Uterus (tissue), 2 donors: Measurements from ENCODE around the gene LCN1.

ENCODE experiments used
- POLR2A ChIP-seq, 2 donors: fragments of 450-650 bp; IDR thresholded peaks; one replicate each; pipeline ENCODE4 v1.6.1; 2016; ENCODE audit warnings: antibody characterized with exemption in 2 of 2, mild to moderate bottlenecking in 1 of 2, moderate library complexity in 1 of 2
- TF ChIP-seq, protein P1 (sequence below), 4 experiments: fragments of 200-600 bp in 2 of 4; fragments of 450-650 bp in 2 of 4; sonication (generic) in 2 of 4; IDR thresholded peaks; one replicate each; pipeline ENCODE4 v1.5.1; 2016 to 2019; ENCODE audit warnings: antibody characterized with exemption in 4 of 4, mild to moderate bottlenecking in 2 of 4, moderate library complexity in 1 of 4

DNA sequence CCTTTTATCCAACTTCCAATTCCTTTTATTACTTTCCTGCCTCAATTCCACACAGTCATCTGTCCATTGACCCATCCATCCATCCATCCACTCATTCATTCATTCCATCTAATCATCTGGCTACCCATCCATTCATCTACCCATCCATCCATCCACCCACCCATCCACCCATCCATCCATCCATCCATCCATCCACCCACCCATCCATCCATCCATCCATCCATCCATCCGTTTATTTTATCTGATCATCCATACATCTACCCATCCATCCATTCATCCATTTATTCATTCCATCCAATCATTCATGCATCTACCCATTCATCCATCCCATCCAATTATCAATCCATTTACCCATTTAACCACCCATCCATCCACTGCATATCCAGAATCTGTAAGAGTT is 51.9 kb downstream of the LCN1 start:
- no peak for TF ChIP-seq POLR2A (IDR thresholded peaks at IDR 0.05)
- TF ChIP-seq, protein P1, sequence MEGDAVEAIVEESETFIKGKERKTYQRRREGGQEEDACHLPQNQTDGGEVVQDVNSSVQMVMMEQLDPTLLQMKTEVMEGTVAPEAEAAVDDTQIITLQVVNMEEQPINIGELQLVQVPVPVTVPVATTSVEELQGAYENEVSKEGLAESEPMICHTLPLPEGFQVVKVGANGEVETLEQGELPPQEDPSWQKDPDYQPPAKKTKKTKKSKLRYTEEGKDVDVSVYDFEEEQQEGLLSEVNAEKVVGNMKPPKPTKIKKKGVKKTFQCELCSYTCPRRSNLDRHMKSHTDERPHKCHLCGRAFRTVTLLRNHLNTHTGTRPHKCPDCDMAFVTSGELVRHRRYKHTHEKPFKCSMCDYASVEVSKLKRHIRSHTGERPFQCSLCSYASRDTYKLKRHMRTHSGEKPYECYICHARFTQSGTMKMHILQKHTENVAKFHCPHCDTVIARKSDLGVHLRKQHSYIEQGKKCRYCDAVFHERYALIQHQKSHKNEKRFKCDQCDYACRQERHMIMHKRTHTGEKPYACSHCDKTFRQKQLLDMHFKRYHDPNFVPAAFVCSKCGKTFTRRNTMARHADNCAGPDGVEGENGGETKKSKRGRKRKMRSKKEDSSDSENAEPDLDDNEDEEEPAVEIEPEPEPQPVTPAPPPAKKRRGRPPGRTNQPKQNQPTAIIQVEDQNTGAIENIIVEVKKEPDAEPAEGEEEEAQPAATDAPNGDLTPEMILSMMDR (IDR thresholded peaks at IDR 0.05): no peak
